Measurements from ENCODE around the gene NUAK2.
A peak's percentile ranks its signal among the peaks of the same experiment; 100 is the strongest.
"Not testable (repeated sequence)": the region's sequence is repeated elsewhere in the genome, so short reads cannot be mapped to it uniquely, and the experiment has no call there.

The NUAK2 gene

DNA sequence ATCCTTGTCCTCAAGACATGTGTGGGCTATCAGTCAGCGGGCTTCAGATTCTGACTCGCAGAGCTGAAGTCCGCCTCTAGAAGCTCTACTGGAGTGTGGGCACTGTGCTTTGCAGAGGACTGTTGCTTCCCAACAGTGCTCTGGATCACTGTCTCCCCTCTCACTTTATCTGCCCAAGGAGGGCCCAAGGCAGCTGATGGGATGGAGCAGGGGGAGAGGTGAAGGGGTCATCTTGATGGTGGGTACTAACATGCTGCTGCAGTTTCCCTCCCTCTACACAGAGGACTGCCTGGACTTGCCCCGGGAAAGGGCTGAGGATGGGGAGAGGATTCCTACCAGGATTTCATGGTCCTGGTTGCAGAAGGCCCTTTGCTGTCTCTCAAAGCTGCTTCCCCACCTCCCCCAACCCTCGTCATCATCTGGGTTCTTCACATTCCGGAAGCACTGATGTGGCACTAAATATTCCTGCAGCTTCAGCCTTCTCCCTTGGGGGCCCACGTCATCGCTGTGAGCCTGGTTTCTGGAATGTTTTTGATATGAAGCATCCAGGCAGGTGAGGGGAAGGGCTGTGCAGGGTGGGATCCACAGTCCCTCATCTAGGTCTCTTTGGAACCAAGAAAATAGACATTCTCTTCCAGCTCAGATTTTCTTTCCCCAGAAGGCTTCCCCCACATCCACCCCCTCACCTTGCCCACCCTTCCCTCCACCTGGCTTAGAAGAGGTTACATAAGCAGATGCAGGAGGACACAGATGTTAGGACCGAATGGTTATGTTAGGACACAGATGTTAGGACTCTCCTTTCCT is 23.2 kb downstream of the NUAK2 start:
- FAIRE-seq = peak; percentile 86
- peak; percentile 97 for DNase-seq (ENCODE audit: low spot score)

DNA sequence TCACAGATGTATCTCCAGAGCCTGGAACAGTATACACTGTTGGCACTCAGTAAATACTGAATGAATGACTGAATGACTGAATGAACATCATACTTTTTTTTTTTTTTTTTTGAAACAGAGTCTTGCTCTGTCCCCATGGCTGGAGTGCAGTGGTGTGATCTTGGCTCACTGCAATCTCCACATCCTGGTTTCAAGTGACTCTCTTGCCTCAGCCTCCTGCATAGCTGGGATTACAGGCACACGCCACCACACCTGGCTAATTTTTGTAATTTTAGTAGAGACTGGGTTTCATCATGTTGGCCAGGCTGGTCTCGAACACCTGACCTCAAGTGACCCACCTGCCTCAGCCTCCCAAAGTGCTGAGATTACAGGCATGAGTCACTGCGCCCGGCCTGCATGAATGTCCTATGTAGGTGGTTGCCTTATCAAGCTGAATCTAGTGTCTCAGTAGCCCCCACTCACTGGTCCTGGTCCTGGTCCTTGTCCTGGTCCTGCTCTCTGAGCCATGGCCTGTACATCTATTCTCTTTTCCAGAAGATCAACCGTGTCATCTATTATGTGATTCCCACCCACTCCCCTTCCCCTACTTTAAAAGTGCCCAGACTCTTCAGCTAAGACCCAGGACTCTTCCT is 23.9 kb downstream of the NUAK2 start:
- DNase-seq (ENCODE audit: low spot score) = peak; percentile 62
- not testable (repeated sequence) for FAIRE-seq

DNA sequence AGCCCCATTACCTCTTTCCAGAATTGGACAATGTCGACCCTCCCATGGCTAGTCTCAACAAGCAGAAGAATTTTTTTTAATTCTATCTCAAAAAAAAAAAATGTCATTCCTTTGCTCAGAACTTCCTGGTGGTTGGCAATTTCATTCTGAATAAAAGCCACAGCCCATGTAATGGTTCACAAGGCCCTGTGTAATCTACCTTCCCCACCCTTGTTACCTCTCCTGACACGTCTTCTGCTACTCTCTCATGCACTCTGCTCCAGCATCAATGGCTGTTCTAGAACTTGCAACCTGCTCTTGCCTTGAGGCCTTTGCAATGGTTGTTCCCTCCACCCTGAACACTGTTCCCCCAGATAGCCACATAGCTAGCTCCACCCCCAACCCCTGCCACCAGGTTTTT is 25.4 kb downstream of the NUAK2 start:
- no peak for FAIRE-seq
- no peak for DNase-seq (ENCODE audit: low spot score)

DNA sequence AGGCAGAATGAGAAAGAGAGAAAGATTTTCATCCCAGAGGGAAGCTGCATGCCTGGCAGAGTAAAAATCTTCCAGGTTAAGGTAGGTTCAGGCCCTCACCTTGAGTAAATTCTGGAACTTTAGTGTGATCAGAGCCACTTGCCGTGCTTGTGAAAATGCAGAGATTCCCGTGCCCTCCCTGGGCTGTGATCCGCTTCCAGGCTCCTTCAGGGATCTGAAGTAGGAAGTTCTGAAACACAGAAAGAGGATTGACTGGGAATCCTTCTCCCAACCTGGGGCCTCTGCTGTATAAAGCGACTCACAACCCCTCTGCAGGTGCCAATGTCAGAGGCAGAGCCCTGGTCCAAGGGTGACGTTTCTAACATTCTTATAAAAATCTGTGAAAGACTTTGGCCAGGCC is 26.6 kb downstream of the NUAK2 start:
- FAIRE-seq = no peak
- DNase-seq (ENCODE audit: low spot score) = peak; percentile 35

DNA sequence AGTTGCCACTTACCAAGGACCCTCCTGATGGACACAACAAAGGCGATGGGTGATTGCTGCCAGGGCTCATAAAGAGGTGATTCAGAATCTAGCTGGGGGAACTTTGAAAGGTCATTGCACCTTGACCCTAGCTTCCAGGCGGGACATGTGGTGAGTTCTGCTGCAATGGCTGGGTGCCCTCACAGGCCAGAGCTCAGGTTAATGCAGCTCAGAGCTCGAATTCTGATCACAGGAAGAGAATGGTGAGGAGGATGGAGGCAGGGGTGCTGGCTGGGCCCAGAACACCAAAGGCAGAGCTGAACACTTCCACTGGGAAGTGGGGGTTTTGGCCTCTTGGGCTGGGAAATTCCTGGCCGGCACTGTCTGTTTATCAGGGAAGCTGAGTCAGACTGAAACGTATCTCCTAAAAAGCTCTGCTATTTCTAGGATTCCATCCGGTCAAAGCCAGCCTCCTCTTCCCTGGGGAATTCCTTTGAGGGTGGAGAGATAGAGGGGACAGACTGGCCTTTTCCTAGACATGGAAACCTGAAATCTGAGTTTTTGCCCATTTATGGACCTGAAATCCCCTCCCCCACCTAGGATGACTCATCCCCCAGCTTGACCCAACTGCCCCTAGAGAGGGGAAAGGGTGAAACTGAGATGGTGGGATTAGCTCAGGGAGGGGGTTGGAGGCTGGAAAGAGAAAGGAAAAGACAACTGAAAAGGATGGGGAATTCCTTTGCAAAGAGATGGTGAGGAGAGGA is 27.2 kb downstream of the NUAK2 start:
- peak; percentile 85 for FAIRE-seq
- DNase-seq (ENCODE audit: low spot score) = peak; percentile 98

DNA sequence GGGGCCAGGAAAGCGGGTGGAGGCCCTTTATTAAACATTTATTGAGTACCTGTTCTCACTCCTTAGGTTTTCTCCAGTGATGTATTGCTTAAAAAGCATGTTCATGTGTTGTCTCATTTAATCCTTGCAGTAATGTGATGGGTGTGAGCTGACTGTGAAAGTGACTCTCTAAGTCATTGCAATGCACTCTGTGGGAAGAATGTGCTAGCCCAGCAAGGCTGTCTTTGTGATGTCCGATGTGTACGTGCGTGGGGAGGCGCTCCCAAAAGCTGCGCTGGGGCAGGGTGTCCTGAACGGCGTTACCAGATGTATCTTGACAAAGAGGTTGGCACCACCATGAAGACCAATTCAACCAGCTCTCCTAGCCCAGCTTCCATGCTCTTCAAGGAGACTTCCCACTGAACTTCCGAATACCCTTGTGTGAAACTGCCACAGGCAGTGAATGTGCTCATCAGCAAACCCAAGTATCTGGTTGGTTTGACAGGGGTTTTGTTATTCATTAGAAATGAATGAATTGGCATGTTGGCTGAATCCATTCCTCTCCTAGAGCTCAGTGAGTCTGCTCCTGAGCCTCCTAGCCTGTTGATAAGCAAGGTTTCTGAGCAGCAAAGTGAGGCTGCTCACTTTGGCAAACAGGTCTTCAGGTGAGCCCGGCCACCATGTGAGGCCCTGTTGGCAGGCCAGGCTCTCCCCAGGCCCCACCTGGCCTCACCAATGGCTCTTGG is 28.0 kb downstream of the NUAK2 start:
- DNase-seq (ENCODE audit: low spot score) (peak; percentile 11), FAIRE-seq (no peak)

DNA sequence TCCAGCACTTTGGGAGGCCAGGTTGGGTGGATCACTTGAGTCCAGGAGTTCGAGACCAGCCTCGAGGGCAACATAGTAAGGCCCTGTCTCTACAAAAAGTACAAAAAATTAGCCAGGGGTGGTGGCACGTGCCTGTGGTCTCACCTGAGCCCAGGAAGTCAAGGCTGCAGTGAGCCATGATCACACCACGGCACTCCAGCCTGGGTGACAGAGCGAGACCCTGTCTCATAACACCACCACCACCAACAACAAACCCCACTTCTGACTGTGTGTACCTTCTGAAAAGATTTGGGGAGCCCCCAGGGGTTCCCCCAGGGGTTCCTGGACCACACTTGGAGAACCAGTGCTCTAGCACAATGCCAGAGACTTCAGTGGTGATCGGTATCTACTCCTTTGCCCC is 29.9 kb downstream of the NUAK2 start:
- no peak for FAIRE-seq

DNA sequence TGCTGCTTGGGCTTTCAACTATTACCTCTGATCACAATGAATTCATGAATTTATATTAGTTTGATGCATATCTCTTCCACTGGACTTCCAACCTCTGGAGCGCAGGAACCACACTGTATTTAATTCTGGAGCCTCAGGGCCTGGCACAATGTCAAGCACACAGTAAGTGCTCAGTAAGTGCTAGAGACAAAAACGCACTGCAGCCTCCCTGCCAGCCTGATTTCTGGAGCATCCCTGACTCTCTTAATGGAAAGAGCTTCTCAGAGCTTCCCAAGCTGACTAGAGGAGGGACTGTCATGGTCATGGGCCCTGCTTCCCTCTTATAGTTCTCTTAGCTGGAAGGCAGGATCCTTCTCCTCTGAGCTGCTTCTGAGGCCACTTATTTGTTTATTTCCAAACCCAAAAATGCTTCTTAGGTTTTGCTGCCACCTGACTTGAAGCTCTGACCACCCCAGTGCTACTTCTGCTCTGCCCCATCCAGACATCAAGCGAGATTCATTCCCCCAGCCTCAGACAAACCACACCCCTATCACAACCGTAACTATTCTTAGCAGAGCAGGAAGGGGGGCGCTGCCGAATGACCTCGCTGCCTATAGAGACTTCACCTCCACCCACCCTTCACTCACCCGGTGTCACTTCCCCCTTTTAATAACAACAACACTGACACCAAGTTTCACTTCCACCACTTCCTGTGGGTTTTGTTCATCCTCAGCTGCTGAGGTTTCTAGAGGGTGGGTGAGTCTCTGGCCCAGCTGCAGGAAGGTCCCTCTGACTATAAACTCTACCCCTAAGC is 33.6 kb downstream of the NUAK2 start:
- FAIRE-seq = no peak
- peak; percentile 56 for DNase-seq (ENCODE audit: low spot score)

More for the DNA sequence above, 29.9 kb downstream of the NUAK2 start:
- no peak for DNase-seq (ENCODE audit: low spot score)

DNA sequence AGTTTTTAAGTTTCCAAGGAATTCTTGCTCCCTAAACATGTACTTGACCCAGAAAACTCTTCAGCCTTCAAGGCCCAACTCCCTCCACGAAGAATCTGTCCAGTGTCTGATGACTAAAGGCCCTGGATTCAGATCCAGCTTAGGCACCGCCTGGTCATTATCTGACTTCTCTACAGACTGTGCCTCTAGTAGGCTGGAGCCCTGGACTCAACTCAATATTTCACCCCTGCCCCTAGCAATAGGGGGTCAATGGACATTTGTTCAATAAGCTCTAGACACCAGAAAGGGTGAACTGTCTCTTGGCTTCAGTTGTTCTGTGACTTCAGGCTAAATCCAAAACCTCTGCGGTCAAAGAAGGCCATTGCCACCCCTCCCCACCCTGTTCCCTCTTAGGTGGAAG is 34.5 kb downstream of the NUAK2 start:
- peak; percentile 6 for DNase-seq (ENCODE audit: low spot score)

DNA sequence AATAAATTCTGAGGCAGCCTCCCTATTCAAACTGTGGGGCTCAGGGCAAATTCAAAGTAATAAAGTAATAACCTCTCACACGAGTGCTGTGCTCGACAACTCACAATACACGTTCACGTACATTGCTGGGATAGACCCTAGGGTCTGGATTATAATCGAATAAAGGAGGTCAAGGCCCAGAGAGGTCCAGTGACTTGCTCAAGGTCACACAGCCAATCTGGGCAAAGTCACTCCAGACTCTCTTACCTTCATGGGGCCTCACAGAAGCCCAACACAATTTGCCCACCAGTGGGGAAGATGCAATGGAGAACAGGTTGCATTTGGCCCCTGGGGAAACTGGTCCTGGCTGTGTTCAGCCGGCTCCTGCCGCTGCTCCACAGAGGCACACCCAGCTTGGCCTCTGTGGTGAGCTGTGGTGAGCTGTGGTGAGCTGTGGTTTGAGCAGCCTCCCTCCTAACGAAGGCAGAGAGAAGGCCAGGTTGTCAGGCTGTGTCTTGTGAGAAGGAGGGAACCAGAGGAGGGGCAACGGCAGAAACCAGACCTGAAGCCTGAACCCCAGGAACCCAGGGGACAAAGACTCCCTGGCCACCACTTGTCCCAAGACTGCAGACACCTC is 35.1 kb downstream of the NUAK2 start:
- FAIRE-seq = peak; percentile 49
- DNase-seq (ENCODE audit: low spot score) = peak; percentile 63

More for the DNA sequence above, 34.5 kb downstream of the NUAK2 start:
- FAIRE-seq = no peak

DNA sequence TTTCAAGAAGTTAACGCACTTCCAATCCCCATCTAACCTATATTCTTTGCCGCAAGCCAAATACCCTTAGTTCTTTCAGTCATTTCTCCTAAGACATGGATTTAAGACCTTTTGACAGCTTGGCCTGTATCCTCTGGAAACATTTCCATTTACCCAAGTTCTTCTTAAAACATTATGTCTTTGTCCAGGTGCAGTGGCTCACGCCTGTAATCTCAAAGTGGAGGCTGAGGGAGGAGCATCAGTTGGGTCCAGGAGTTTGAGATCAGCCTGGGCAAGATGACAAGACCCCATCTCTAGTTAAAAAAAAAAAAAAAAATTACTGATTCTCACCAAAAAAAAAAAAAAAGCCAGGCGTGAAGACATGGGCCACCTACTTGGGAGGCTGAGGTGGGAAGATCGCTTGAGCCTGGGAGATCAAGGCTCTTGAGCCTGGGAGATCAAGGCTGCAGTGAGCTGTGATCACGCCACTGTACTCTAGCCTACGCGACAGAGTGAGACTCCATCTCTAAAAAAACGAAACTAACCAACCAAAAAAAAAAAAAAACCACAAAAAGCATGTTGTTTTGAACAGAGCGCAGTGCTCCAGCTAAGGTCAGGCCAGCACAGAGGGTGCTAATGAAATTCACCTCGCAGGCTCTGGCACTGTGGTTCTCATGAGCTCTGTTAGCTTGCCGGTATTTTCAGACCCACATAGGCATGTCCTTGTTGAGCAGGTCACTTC is 36.0 kb downstream of the NUAK2 start:
- FAIRE-seq (no peak), DNase-seq (ENCODE audit: low spot score) (peak; percentile 21)

DNA sequence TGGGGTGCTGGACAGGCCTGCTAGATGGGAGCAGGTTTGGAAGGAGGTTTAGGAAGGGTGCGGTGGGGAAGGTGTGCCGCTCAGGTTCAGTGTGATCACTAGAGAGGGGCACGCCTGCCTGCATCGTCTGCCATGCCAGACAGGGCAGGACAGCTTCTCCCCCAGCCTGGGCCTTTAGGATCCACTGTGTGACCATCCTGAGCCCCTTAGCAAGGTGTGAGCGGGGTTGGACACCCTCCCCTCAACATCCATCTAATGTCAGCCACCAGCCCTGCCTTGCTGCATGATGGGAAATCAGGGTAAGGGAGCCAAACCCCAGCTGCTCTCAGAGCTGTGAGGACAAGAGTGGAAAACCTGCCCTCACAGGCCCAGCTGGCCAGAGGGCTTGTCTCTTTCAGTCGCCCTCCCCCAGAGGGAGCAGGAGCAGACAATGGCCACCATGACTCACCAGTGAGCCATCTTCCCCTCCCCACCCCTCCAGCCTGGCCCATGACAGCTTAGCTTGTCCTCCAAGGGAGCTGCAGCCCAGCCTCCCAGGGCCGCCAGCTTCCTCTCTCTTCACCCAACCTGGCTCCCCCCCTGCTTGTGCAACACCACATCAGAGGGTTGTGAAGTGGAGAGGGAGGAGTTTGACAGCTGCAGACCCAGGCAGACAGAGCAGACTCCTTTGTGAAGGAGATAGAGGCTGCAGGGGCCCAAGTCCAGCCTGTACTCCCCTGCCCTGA is 37.0 kb downstream of the NUAK2 start:
- FAIRE-seq (peak; percentile 86), DNase-seq (ENCODE audit: low spot score) (peak; percentile 96)

DNA sequence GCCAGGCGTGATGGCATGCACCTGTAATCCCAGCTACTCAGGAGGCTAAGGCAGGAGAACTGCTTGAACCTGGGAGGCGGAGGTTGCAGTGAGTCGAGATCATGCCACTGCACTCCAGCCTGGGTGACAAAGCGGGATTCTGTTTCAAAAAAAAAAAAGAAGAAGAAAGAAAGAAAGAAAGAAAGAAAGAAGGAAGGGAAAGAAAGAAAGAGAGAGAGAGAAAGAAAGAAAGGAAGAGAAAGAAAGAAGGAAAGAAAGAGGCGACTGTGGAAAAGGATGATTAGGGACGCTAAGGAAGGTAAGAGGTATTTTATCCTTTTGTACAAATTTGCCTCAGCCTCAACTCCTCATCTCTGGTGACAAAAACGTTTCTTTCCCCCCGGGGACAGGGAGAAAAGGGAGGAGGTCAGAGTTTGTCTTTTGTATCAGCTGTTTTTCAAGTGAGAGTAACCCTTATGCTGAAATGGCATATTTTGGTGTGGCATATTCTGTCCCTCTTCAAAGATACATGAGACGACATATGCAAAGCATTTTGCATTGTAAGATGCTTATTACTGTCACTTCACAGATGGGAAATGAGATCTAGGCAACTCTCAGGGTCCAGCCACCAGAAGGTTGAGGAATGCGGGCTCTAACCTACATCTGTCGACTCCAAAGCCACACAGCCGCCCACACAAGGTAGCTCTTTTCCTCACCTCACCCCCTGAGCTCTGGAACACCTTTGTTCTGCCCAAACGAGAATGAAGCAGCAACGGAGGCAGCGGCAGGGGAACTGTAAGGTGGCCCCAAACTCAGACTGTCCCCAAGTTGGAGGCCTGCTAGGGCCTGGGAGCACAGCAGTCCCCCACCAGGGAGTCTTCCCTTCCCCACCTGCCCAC is 38.0 kb downstream of the NUAK2 start:
- DNase-seq (ENCODE audit: low spot score) (no peak), FAIRE-seq (no peak)

DNA sequence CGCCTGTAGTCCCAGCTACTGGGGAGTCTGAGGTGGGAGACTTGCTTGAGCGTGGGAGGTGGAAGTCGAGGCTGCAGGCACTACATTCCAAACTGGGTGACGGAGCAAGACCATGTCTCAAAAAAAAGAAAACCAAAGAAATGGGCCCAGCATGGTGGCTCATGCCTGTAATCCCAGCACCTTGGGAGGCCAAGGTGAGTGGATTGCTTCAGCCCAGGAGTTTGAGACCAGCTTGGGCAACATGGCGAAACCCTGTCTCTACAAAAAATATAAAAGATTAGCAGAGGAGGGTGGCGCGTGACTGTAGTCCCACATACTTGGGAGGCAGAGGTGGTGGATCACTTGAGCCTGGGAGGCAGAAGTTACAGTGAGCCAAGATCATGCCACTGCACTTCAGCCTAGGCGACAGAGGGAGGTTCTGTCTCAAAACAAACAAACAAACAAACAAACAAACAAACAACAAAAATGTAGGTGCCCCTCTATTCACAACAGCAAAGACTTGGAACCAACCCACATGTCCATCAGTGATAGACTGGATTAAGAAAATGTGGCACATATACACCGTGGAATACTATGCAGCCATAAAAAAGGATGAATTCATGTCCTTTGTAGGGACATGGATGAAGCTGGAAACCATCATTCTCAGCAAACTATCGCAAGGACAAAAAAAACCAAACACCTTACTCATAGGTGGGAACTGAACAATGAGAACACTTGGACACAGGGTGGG is 40.7 kb downstream of the NUAK2 start:
- DNase-seq (ENCODE audit: low spot score); FAIRE-seq: not testable (repeated sequence)

DNA sequence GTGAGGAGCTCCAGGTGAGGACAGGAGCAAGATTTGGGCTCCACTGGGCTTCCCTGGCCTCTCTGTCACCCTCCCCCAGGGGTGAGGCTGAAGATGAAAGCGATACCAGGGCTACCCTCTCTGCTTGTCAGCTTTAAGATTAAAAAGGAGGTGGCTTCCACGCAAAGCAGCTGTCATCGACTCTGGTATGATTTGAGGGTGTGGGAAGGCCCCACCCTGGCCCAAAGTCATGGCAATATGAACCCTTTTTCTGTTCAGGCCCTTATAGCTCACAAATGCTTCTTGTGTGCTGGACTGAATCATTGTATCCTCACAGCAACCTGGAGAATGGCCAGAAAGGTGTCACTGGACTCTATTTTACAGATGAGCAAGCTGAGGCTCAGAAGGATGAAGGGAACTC is 41.6 kb downstream of the NUAK2 start:
- peak; percentile 32 for DNase-seq (ENCODE audit: low spot score)
- no peak for FAIRE-seq

DNA sequence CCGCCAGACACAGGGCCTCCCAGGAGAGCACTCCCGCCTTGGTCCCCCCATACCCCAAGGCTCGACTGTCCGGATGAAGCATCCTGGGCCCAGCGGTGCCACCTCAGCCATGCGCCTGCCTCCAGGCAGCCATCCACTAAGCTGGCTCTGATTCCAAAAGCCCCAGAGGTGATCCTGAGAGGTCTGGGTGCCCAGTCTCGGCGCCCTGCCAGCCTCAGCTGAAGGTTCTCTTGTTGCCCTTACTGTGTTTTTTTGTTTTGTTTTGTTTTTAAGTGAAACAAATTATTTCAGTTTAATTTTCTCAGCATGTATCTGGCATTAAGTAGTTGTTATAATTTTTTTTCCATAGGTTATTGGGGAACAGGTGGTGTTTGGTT is 44.9 kb downstream of the NUAK2 start:
- no peak for DNase-seq (ENCODE audit: low spot score)
- no peak for FAIRE-seq
